ENCODE data around the gene SPDYA.

- TF ChIP-seq CTCF (IDR thresholded peaks at IDR 0.05; ENCODE audit: low read length) (no peak), EZH2phosphoT487 (IDR thresholded peaks at IDR 0.05; ENCODE audit: low read length) (no peak), EZH2 (optimal IDR thresholded peaks at IDR 0.05; ENCODE audit: low read depth, low read length) (no peak)
Observed at GRCh38 chr2:28822036-28822435, 11.4 kb downstream of the SPDYA start.

All from MM.1S (cell line).